Measurements from ENCODE around the gene HMGN5.

The HMGN5 gene

DNA sequence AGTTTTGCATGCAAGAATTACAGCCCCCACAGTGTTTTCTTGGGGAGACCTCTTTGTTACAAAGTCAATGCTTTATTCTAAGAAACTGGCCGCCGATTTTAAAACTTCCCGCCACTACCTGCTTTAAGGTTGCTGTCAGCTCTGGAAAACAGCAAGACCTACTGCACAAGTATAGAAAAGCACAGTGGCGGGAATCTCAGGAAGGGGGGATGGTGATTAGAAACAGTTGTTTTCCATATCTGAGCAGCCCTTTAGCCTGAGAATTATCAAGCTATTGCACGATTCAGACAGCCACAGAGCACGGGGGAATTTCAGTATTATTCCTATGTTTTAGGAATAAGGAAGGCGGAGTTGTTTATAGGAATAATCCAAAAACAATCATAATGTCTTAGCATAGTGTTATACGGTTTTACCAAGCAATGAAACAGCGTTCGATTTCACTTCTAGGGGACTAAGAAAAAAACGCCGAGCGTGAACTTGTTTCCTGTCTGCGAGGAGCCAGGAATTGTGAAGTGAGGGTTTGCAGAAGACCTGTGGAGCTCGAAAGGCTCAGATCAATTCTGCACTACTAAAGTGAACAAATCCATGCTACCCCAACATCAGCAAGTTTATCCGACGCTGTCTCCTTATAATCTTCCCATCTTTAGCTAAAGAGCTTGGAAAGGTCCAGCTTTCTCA, 81.3 kb downstream of the HMGN5 start:
- no peak for DNase-seq

DNA sequence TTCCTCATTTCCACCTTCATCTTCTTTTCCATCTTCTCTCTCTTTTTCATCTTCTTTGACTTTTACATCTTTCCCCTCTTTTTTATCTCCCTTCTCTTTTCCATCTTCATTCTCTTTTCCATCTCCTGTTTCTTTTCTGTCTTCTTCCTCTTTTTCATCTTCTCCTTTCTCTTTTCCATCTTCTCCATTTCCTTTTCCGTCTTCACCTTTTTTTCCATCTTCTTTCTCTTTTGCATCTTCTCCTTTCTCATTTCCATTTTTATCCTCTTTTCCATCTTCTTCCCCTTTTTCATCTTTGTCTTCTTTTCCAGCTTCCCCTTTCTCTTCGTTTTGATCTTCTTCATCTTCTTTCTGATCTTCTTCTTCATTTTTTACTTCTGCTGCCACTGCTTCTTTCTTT, 87.0 kb downstream of the HMGN5 start:
- no peak for DNase-seq

GRCh38 chrX:81110286-81110685, 91.4 kb downstream of the HMGN5 start:
- no peak for DNase-seq

DNA sequence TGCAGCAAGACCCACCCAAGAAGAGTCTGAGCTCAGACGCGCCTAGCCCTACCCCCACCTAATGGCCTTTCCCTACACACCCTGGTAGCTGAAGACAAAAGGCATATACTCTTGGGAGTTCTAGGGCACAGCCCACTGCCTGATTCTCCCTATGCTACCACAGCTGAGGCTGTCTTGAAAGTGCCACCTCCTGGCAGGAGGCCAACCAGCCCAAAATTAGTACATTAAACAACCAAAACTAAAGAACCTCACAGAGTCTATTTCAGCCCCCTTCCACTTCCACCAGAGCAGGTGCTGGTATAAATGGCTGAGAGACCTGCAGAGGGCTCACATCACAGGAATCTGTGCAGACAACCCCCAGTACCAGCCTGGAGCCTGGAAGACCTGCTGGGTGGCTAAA, 119.1 kb downstream of the HMGN5 start:
- no peak for DNase-seq

All from NK-92 treated with Interleukin-12 subunit alpha and Interleukin-12 subunit beta, amount 100 ng/mL, for 24 hours (cell line).